MM.1S (cell line): ENCODE results near the gene ZRANB2.

Experiments
- DNase-seq: peaks from one replicate; pipeline ENCODE4 v3.0.0-alpha.2; 2015
- H2AFZ ChIP-seq: fragments of 300-600 bp; sonication (generic); 2 replicates; pipeline ENCODE4 v1.6.0; 2016; ENCODE audit warnings: antibody characterized with exemption, low read length
- H3F3A ChIP-seq: fragments of 300-600 bp; sonication (generic); 2 replicates; pipeline ENCODE4 v1.6.1; 2016; ENCODE audit warnings: mild to moderate bottlenecking, antibody characterized with exemption, low read length, moderate library complexity, mixed read lengths; ENCODE audit not compliant: insufficient read depth
- H3K27ac ChIP-seq: fragments of 300-600 bp; sonication (generic); 2 replicates; pipeline ENCODE4 v1.5.1; 2016; ENCODE audit warnings: mild to moderate bottlenecking, low read length
- H3K27me3 ChIP-seq: fragments of 300-600 bp; sonication (generic); replicated peaks from 2 replicates; pipeline ENCODE4 v1.6.0; 2016; ENCODE audit warnings: low read length; ENCODE audit not compliant: insufficient read depth
- H3K36me3 ChIP-seq: fragments of 300-600 bp; sonication (generic); replicated peaks from 2 replicates; pipeline ENCODE4 v1.6.1; 2016; ENCODE audit warnings: mild to moderate bottlenecking, low read length, mixed read lengths; ENCODE audit not compliant: insufficient read depth
- H3K4me1 ChIP-seq: fragments of 300-600 bp; sonication (generic); 2 replicates; pipeline ENCODE4 v1.6.1; 2016; ENCODE audit warnings: low read length, mixed read lengths
- H3K4me2 ChIP-seq: fragments of 300-600 bp; sonication (generic); 2 replicates; pipeline ENCODE4 v1.6.0; 2016; ENCODE audit warnings: low read depth, low read length
- H3K4me3 ChIP-seq: fragments of 300-600 bp; sonication (generic); 2 replicates; pipeline ENCODE4 v1.5.1; 2016; ENCODE audit warnings: low read length, mixed read lengths
- H3K79me2 ChIP-seq: fragments of 300-600 bp; sonication (generic); 2 replicates; pipeline ENCODE4 v1.6.1; 2016; ENCODE audit warnings: mixed run types, low read length, mixed read lengths
- H3K9ac ChIP-seq: fragments of 300-600 bp; sonication (generic); 2 replicates; pipeline ENCODE4 v1.6.1; 2016; ENCODE audit warnings: low read length, mixed read lengths
- H3K9me2 ChIP-seq: fragments of 300-600 bp; sonication (generic); replicated peaks from 2 replicates; pipeline ENCODE4 v1.6.1; 2016; ENCODE audit warnings: mild to moderate bottlenecking, low read length, mixed read lengths; ENCODE audit not compliant: insufficient read depth
- H3K9me3 ChIP-seq: fragments of 300-600 bp; sonication (generic); replicated peaks from 2 replicates; pipeline ENCODE4 v1.6.1; 2016; ENCODE audit warnings: mild to moderate bottlenecking, low read length, mixed read lengths; ENCODE audit not compliant: insufficient read depth
- H4K20me1 ChIP-seq: fragments of 300-600 bp; sonication (generic); 2 replicates; pipeline ENCODE4 v1.6.1; 2016; ENCODE audit warnings: mild to moderate bottlenecking, low read length, moderate library complexity, mixed read lengths; ENCODE audit not compliant: insufficient read depth
- CTCF ChIP-seq: fragments of 300-600 bp; sonication (generic); IDR thresholded peaks from 2 replicates; pipeline ENCODE4 v1.5.1; 2016; ENCODE audit warnings: antibody characterized with exemption, low read length, mixed read lengths
- EZH2 ChIP-seq: fragments of 300-600 bp; sonication (generic); optimal IDR thresholded peaks from 2 replicates; pipeline ENCODE3; 2017; ENCODE audit warnings: low read depth, mild to moderate bottlenecking, antibody characterized with exemption, low read length, mixed read lengths
- EZH2phosphoT487 ChIP-seq: fragments of 300-600 bp; sonication (generic); IDR thresholded peaks from 2 replicates; pipeline ENCODE4 v1.6.1; 2018; ENCODE audit warnings: antibody characterized with exemption, low read length

The ZRANB2 gene

DNA sequence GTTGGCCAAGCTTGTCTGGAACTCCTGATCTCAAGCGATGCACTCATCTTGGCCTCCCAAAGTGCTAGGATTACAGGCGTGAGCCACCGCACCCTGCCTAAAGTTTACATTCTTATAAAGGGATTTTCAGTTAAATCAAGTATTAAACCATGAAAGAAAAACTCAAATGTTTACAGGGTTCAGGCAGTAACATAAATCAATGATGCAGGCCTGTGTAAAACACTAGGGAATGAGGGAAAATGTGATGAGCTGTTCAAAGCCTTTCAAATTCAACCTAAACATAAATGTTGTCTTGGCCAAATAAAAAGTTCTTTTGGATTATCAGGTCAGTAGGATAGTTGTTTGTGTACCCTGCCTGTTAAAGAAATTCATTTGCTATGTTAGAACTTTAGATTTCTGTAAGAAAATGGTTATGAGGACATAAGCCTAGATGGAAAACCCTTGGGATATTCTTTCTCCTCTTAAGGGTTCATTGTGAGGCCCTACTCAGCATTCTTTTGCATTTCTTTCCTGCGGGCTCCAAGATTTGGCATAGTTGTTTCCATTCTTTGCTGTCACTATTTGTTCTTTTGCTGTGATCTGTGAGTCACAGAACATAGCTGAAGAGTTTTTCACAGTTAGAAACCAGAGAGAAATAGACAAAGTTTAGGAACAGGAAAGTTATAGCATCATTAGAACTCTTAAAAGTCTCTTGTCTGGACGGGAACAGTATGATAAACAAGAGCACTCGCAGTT lies 8.9 kb upstream of the ZRANB2 start:
- no peak overlapping the region for H3K4me3 ChIP-seq
- no peak for DNase-seq
- H3K27ac ChIP-seq: no peak overlapping the region
- no peaks in the 10 kb centered on the region for H3K4me1 ChIP-seq
- no peak overlapping the region for H3K4me2 ChIP-seq
- no peaks in the 10 kb centered on the region for H3K27me3 ChIP-seq
- H2AFZ ChIP-seq: no peak overlapping the region
- no peak overlapping the region for H3K9ac ChIP-seq
- H3K9me3 ChIP-seq: no peaks in the 10 kb centered on the region
- no peaks in the 10 kb centered on the region for H3F3A ChIP-seq
- H3K36me3 ChIP-seq: no peaks in the 10 kb centered on the region
- no peaks in the 10 kb centered on the region for H4K20me1 ChIP-seq
- TF ChIP-seq EZH2 (no peak), EZH2phosphoT487 (no peak), CTCF (no peak)
- no peaks in the 10 kb centered on the region for H3K9me2 ChIP-seq
- H3K79me2 ChIP-seq: no peaks in the 10 kb centered on the region

DNA sequence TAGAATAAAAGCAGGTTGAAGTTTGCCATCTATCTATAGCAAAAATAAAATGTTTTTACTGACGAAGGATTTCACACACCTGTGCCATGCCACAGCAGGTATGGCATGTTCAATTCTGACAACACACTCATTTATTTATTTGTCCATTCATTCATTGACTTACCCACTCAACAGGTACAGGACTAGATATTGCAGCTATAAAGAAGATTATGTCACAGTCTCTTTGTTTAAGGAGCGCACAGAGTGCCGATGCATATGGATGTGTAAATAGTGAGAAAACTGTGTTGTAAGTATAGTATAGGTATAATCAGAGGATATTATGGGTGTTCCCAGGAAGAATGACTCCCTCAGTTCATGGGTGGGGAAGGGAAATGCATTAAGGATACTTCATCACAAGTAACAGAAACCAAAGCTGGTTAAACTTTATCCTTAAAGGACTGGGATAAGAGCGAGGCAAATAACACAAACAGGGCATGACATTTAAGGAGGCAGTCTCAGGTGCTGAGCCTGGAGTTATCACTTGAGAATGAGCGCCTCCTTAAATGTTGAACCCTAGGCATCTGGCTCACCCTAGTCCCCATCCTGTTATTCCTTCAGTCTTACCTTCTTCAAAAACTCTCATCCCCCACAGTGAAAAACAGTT lies 7.9 kb upstream of the ZRANB2 start:
- H3K79me2 ChIP-seq: no peaks in the 10 kb centered on the region
- no peak for TF ChIP-seq EZH2phosphoT487
- no peak for TF ChIP-seq EZH2
- no peak for TF ChIP-seq CTCF
- DNase-seq: no peak
- no peak overlapping the region for H3K27ac ChIP-seq
- no peak overlapping the region for H3K4me2 ChIP-seq
- no peaks in the 10 kb centered on the region for H3K4me1 ChIP-seq
- no peaks in the 10 kb centered on the region for H3K9me3 ChIP-seq
- H3F3A ChIP-seq: no peaks in the 10 kb centered on the region
- no peaks in the 10 kb centered on the region for H4K20me1 ChIP-seq
- H3K27me3 ChIP-seq: no peaks in the 10 kb centered on the region
- H2AFZ ChIP-seq: no peak overlapping the region
- no peaks in the 10 kb centered on the region for H3K9me2 ChIP-seq
- H3K9ac ChIP-seq: no peak overlapping the region
- H3K36me3 ChIP-seq: no peaks in the 10 kb centered on the region
- no peak overlapping the region for H3K4me3 ChIP-seq

GRCh38 chr1:71087713-71088112 lies 6.9 kb upstream of the ZRANB2 start:
- DNase-seq: no peak
- no peak overlapping the region for H3K9ac ChIP-seq
- H2AFZ ChIP-seq: no peak overlapping the region
- no peaks in the 10 kb centered on the region for H3K27me3 ChIP-seq
- H4K20me1 ChIP-seq: no peaks in the 10 kb centered on the region
- H3K9me3 ChIP-seq: no peaks in the 10 kb centered on the region
- no peak overlapping the region for H3K4me2 ChIP-seq
- no peaks in the 10 kb centered on the region for H3K9me2 ChIP-seq
- H3K4me3 ChIP-seq: no peak overlapping the region
- no peaks in the 10 kb centered on the region for H3F3A ChIP-seq
- no peak overlapping the region for H3K27ac ChIP-seq
- H3K4me1 ChIP-seq: no peaks in the 10 kb centered on the region
- TF ChIP-seq EZH2 (no peak), CTCF (no peak), EZH2phosphoT487 (no peak)
- no peaks in the 10 kb centered on the region for H3K36me3 ChIP-seq
- no peaks in the 10 kb centered on the region for H3K79me2 ChIP-seq
